Measurements from ENCODE around the gene ETFA.

DNA sequence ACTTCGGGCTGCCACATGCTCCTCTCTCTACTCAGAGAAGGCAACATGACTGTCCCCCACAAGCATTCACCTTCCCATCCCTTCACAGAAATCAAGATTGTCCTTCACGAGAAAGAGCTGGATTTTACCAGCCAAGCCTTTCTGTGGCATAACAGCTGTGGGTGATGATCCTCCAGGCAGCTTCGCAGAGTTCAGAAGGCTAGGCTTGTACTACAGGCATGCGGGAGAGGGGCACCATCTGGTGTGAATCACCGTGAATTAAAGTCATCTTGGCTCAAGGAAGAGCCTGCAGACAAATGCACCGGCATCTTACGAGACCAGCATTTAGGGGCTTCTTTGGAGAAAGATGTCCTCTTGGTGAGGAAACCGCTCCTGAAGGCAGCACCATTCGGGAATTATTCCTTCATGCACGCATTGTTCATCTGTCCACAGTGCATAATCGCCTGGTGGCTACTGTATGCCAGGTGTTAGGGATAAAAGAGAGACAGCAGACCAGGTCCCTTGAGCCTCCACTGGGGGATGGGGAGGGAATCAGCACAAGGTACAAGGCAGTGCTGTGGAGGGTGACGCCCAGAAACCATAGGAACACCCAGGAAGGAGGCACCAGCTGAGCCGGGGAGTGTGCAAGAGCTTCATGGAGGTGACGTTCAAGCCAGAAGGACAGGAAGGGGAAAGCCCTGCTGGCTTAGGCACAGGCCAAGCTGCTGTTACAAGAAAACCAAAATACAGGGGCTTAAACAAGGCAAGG, 142.9 kb downstream of the ETFA start:
- TF ChIP-seq, protein P1, sequence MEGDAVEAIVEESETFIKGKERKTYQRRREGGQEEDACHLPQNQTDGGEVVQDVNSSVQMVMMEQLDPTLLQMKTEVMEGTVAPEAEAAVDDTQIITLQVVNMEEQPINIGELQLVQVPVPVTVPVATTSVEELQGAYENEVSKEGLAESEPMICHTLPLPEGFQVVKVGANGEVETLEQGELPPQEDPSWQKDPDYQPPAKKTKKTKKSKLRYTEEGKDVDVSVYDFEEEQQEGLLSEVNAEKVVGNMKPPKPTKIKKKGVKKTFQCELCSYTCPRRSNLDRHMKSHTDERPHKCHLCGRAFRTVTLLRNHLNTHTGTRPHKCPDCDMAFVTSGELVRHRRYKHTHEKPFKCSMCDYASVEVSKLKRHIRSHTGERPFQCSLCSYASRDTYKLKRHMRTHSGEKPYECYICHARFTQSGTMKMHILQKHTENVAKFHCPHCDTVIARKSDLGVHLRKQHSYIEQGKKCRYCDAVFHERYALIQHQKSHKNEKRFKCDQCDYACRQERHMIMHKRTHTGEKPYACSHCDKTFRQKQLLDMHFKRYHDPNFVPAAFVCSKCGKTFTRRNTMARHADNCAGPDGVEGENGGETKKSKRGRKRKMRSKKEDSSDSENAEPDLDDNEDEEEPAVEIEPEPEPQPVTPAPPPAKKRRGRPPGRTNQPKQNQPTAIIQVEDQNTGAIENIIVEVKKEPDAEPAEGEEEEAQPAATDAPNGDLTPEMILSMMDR (IDR thresholded peaks at IDR 0.05), result no peak
- TF ChIP-seq POLR2A (IDR thresholded peaks at IDR 0.05), result no peak

Measured in uterus (tissue), 2 donors.